NB4 (cell line): ENCODE measurements around the gene RBM15B.

Experiments used
- CTCF ChIP-seq: IDR thresholded peaks from one replicate; pipeline ENCODE4 v1.5.1; 2012; ENCODE audit warnings: low read depth, low read length
- MAX ChIP-seq: IDR thresholded peaks from 2 replicates; pipeline ENCODE4 v1.6.1; 2011; ENCODE audit warnings: low read depth, low read length
- MYC ChIP-seq: IDR thresholded peaks from 2 replicates; pipeline ENCODE4 v1.6.1; 2011; ENCODE audit warnings: low read depth, low read length
- POLR2A ChIP-seq: IDR thresholded peaks from 2 replicates; pipeline ENCODE4 v1.6.1; 2011; ENCODE audit warnings: mild to moderate bottlenecking; ENCODE audit not compliant: insufficient read length; ENCODE audit errors: extremely low read depth

DNA sequence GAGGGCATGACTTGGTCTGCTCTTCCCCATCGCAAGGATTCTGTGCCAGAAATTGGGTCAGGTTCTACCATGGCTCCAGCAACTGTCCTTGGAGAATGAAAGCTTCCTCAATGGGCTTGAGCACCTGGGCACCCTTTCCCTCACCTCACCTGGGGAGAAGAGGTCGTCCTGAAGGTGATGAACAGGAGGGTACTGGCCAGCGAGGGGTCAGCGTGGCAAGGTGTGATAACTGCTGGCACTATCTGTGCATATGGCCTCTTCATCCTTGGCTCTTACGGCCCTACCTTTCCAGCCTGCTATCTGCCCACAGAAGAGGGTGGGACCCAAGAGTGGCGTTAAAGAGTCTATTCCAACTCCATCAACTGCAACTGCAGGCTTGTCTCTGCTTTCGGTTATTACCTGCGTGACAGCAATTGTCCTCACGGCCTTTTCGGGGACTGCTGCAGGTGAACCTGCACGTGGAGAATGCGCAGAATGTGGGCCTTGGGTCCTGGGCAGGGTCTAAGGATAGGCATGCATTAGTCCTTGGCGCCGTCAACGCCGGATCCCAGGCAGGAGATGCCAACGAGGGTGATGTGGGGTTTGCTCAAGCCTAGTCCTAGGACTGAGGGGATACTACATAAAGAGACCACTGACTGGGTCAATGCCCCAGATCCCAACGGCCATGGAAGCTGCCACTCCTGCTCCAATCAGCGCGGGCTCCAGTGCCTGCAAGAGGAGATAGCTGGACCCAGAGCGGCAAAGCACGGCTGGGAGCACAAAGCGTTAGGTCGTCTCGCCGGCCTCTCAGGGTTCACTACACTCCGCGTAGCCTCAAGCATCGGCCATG, 625 bp upstream of the RBM15B start:
- TF ChIP-seq CTCF (no peak), POLR2A (no peak), MYC (no peak), MAX (no peak)
